ENCODE data around the gene C2CD4D. TPM values are rescaled to one million over a fixed set of nuclear protein-coding genes. Genes with fewer than 3 reads are reported as not detected.
"Not testable (repeated sequence)": the region's sequence is repeated elsewhere in the genome, so short reads cannot be mapped to it uniquely, and the experiment has no call there.

Gene C2CD4D
- total and polyA plus RNA-seq, 12 donors = 0.04 TPM; not detected in 11

DNA sequence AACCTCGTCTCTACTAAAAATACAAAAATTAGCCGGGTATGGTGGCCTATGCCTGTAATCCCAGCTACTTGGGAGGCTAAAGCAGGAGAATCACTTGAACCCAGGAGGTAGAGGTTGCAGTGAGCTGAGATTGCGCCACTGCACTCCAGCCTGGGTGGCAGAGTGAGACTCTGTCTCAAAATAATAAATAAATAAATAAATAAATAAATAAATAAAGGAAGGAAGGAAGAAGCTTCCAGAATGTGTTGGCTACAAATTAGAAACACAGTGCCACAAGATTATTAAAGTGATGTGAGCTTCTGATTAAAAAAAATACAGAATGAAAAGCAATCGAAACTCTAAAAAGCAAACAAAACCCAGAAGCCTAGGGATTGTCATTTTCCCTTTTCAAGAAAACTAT, 44.3 kb upstream of the C2CD4D start:
- intact Hi-C loops (cut with DNase I); H3K4me1 ChIP-seq; H3K27ac ChIP-seq; H3K4me3 ChIP-seq; ATAC-seq; DNase-seq; H3K27me3 ChIP-seq; H3K9me3 ChIP-seq: not testable (repeated sequence)
- WGBS, 2 donors = 84 to 98% methylated on average over 4 of the region's 4 CpGs
- H3K36me3 ChIP-seq = peaks cover 0 to 40% (median 13%) of the 10 kb centered on the region in 9 donors

DNA sequence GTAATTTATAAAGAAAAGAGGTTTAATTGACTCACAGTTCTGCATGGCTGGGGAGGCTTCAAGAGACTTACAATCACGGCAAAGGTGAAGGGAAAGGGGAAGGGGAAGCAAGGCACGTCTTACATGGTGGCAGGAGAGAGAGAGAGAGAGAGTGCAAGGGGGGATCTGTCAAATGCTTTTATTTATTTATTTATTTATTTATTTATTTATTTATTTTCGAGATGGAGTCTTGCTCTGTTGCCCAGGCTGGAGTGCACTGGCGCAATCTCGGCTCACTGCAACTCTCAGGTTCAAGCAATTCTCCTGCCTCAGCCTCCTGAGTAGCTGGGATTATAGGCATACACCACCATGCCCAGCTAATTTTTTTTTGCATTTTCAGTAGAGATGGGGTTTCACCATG, 43.3 kb upstream of the C2CD4D start:
- intact Hi-C loops (cut with DNase I); H3K4me3 ChIP-seq; H3K27ac ChIP-seq; H3K4me1 ChIP-seq; H3K27me3 ChIP-seq; ATAC-seq; DNase-seq; H3K9me3 ChIP-seq: not testable (repeated sequence)
- peaks cover 0 to 30% (median 5%) of the 10 kb centered on the region in 9 donors for H3K36me3 ChIP-seq
- WGBS, 2 donors = 96 to 97% methylated on average over 5 of the region's 5 CpGs

DNA sequence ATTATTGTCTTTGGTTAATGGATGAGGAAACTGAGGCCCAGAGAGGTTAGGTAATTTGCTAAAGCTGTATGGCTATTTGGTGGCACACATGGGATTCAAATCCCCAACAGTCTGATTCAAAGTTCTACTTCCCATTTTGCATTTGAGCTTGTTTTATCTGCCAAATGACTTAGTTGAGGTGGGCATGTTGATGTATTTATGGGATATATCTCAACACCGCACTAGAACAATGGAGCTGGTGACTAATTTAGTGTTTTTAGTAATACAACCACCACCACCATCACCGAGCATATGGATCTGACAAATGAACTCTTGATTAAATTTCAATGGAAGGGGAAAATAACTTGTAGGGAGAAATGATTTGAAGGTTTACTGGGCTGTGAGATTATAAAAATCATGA, 42.8 kb upstream of the C2CD4D start:
- H3K27me3 ChIP-seq = no peaks in the 10 kb centered on the region
- ATAC-seq (no peak), DNase-seq (no peak)
- TF ChIP-seq, protein P1, sequence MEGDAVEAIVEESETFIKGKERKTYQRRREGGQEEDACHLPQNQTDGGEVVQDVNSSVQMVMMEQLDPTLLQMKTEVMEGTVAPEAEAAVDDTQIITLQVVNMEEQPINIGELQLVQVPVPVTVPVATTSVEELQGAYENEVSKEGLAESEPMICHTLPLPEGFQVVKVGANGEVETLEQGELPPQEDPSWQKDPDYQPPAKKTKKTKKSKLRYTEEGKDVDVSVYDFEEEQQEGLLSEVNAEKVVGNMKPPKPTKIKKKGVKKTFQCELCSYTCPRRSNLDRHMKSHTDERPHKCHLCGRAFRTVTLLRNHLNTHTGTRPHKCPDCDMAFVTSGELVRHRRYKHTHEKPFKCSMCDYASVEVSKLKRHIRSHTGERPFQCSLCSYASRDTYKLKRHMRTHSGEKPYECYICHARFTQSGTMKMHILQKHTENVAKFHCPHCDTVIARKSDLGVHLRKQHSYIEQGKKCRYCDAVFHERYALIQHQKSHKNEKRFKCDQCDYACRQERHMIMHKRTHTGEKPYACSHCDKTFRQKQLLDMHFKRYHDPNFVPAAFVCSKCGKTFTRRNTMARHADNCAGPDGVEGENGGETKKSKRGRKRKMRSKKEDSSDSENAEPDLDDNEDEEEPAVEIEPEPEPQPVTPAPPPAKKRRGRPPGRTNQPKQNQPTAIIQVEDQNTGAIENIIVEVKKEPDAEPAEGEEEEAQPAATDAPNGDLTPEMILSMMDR (IDR thresholded peaks at IDR 0.05) = no peak
- intact Hi-C loops (cut with DNase I) = no loop called here
- 97 to 98% methylated on average over 2 of the region's 2 CpGs for WGBS, 2 donors
- H3K27ac ChIP-seq = no peak overlapping the region
- peaks cover 0 to 26% (median under 1%) of the 10 kb centered on the region in 9 donors for H3K36me3 ChIP-seq
- no peak overlapping the region for H3K4me3 ChIP-seq
- H3K4me1 ChIP-seq = no peaks in the 10 kb centered on the region
- peaks cover 0 to 6% (median 0%) of the 10 kb centered on the region in 11 donors for H3K9me3 ChIP-seq

DNA sequence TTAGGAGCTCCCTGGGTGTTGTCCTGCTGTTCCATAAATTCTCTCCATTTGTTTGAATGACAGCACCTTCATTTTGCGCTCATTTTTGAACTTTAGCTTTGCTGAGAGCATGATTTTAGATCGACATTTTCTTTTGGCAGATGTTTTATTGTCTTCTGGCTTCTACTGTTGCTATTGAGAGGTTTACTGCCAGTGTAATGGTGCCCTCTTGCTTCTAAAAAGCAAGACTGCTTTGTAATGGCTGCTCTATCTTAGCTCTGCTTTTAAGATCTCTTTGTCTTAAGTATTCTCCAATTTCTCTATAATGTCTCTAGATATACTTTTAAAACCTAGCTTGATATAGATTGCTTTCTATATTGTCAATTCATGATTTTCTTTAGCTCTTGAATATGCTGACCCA, 41.9 kb upstream of the C2CD4D start:
- Histone ChIP-seq H3K9me3 (no peaks in the 10 kb centered on the region), H3K4me1 (no peaks in the 10 kb centered on the region), H3K4me3 (no peak overlapping the region), H3K27ac (no peak overlapping the region), H3K27me3 (no peaks in the 10 kb centered on the region), H3K36me3 (peaks cover 0 to 24% (median 0%) of the 10 kb centered on the region in 9 donors)
- 49 to 59% methylated on average over 2 of the region's 2 CpGs for whole genome bisulfite sequencing, 2 donors
- intact Hi-C loops (cut with DNase I) = no loop called here
- TF ChIP-seq, protein P1 (IDR thresholded peaks at IDR 0.05) = peak in 1 of 9 donors; percentile 18
- ATAC-seq = no peak
- no peak for DNase-seq

DNA sequence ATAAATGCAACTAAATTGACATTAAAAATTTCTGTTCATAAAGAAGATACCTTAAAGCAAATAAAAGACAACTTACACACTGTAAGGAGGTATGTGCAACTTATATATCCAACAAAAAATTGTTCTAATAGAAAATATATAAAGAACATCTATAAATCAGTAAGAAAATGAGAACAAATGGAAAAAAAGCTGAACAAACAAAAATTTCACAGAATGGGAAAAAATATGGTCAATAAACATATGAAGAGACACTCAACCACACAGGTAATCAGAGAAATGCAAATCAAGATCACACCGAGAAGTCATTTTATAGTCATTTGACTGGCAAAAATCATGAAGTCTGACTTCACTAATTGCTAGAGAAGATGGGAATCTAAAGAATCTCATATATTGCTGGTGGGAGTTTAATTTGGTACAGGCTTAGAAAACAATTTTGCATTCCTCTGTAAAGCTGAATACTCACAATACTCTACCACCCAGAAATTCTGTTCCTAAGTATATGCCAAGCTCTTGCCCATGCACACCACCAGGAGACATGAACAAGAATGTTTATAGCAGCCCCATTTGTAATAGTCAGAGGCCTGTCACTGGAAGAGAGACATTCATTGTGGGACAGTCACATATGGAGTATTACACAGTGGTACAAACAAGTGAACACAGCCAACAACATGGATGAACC, 35.9 kb upstream of the C2CD4D start:
- TF ChIP-seq, protein P1 (IDR thresholded peaks at IDR 0.05) = no peak
- intact Hi-C loops (cut with DNase I) = no loop called here
- WGBS, 2 donors = 95 to 100% methylated on average over 1 of the region's 1 CpG
- no peak overlapping the region for H3K4me3 ChIP-seq
- DNase-seq (no peak), ATAC-seq (no peak)
- H3K27me3 ChIP-seq = no peaks in the 10 kb centered on the region
- H3K9me3 ChIP-seq = no peaks in the 10 kb centered on the region
- H3K27ac ChIP-seq = no peak overlapping the region
- peaks cover 0 to 44% (median 13%) of the 10 kb centered on the region in 9 donors for H3K36me3 ChIP-seq
- no peaks in the 10 kb centered on the region for H3K4me1 ChIP-seq

DNA sequence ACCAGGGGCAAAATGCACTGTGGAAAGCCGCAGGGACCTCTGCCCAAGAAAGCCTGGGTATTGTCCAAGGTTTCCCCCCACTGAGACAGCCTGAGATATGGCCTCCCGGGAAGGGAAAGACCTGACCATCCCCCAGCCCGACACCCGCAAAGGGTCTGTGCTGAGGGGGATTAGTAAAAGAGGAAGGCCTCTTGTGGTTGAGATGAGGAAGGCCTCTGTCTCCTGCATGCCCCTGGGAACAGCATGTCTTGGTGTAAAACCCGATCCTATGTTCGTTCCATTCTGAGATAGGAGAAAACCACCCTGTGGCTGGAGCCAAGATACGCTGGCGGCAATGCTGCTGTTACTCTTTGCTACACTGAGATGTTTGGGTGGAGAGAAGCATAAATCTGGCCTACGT, 33.2 kb upstream of the C2CD4D start:
- WGBS, 2 donors = 63 to 68% methylated on average over 9 of the region's 9 CpGs

More for the DNA sequence above, 33.2 kb upstream of the C2CD4D start:
- DNase-seq; ATAC-seq; H3K27me3 ChIP-seq; intact Hi-C loops (cut with DNase I); H3K9me3 ChIP-seq; H3K27ac ChIP-seq; H3K4me1 ChIP-seq; H3K4me3 ChIP-seq: not testable (repeated sequence)
- H3K36me3 ChIP-seq = peaks cover 0 to 44% (median 13%) of the 10 kb centered on the region in 9 donors
